Kidney tubule cell (primary cell): ENCODE data around the gene MTIF2.
"Not testable (repeated sequence)": the region's sequence is repeated elsewhere in the genome, so short reads cannot be mapped to it uniquely, and the experiment has no call there.

Source experiments
- DNase-seq: peaks from one replicate; pipeline ENCODE4 v3.0.0-alpha.2; 2018; ENCODE audit warnings: low spot score

MTIF2 gene

DNA sequence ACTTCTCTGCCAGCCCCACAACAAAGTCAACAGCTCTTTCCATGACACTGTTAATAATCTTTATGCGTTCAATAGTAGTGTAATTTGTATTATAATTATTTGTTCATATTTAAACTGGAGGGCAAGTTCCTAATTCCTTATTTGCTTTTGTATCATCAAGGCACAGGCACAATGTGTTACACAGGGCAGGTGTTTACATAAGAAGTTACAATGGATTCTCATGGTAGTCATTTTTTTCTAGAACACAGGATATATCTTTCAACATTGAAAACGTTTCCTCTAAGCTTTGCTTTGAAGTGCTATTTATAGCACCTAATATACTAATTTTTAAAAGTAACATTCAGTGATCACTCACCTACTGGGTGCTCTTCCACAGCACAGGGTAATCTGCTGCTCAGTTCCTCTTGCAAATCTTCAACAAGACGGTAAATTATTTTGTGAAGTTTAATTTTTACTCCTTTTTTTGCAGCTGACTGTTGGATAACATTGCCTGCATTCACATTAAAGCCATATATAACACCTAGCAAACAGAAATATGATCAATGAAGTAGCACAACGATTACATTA lies 29.3 kb downstream of the MTIF2 start:
- no peak for DNase-seq

GRCh38 chr2:55236992-55237543 lies 32.0 kb downstream of the MTIF2 start:
- DNase-seq, result peak; percentile 8

DNA sequence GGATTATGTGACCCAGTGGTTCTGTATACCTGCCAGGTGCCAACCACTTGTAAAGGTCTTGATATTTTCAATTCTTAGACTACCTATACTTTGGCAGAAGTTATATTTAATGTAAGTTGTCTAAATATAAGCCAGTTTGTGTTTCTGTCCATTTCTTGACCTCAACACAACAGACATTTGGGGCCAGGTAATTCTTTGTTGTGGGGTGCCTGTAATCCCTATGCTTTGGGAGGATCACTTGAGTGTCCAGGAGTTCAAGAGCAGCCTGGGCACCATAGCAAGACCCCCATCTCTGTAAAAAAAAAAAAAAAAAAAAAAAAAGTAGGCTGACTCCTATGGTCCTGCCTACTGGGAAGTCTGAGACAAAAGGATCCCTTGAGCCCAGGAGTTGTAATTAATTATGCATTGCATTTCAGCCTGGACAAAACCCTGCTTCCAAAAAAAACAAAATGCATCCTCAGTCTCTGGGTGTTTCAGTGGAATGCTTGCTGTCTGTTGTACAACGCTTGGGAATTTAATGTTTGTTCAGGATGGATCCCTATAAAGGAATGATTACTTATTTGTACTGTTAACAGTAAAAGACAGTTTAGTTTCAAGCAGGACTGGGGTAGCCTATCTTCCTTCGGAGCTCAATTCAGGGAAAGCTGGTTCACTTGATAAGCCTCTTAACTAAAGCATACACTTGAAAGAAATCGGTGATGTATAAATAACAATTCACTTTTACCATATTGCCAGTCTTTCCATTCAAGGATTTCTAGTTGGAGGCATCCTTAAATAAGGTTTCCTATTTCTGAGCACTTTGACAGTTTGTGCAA lies 33.1 kb downstream of the MTIF2 start:
- no peak for DNase-seq

- no peak for DNase-seq
Observed at GRCh38 chr2:55233658-55233940, 35.4 kb downstream of the MTIF2 start.

DNA sequence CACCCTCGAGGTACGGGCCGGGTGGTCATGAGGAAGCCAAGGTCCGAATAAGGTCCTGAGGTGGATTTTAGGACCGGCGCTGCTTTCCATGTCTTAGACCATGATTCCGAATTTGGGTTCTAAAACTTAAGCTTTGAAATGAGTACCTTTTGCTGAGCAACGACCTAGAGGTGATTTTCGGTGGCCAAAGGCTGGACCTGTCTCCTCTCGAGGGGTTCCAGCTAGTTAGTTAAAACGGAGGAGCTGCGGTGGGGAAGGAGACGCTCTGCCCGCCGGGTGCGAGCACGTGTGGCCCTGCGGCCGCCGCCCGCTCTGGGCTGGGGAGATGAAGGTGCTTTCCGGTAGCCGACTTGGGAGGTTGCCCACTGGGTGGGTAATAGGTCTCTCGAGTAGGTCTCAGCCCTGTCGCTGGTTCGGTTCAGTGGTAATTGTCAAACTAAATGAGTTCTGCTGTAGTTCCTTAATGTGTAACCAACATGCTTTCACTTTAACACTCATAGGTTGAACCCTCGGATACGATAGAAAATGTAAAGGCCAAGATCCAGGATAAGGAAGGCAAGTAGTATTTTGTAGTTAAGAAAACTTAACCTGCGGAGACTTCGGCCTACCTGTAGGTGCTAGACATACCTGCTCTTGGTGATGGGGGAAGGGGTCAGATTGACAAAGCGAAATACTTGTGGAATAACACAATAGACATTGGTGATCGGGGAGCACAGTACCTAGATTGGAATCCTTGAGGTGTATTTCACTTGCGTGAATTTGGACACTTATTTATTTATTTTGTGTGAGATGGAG lies 36.0 kb downstream of the MTIF2 start:
- DNase-seq, result peak; percentile 46

- DNase-seq, result peak; percentile 99
Observed at GRCh38 chr2:55232084-55232862, 36.8 kb downstream of the MTIF2 start, which contains the start of the genes CLHC1 and RPS27A. CLHC1 (minus strand) TSS chr2:55232293; CDS start chr2:55222411, 9,882 bp downstream. RPS27A (plus strand) TSS chr2:55232688; CDS start chr2:55232825, 137 bp downstream.

DNA sequence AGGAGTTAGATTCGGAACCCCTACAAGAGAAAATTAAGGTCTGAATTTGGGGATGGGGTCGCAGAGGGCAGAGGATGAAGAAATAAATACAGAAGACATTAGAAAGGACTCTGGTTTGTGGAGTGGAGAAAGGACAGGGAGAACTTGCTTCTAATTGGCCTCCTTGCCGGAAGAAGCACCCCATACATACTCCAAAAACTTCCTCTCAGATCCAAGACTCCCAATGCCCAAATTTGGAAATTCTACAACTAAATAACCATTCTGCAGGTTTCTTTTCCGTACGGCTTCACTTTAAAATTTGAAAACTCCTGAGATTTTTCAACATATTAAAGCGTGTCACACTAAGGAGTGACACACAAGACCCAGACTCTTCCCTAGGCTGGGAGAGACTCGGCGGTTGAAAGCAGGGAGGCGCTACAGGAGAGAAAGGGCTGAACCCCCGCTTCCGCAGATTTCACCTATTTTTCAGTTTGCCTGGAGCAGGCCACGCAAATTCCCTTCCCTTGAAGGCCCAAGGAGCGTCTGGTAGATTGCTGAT lies 37.4 kb downstream of the MTIF2 start:
- DNase-seq, result no peak

GRCh38 chr2:55230551-55230950 lies 38.5 kb downstream of the MTIF2 start:
- DNase-seq, result no peak

DNA sequence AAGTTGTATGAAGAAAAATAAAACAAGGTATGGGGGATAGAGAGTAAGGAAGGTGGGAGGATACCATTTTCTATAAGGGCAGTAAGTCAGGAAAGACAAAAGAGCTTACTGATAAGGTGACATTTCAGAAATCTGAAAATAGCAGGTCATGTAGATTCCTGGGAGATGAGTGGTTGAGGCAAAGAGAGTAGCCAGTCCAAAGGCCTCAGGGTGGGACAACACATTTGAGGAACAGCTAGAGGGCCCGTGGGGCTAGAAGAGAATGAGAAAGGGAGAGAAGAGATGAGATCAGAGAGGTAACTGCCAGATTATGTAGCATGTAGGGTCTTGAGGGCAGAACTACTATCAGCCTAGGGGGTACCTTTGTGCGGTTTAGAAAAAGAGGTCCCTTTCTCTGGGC lies 39.8 kb downstream of the MTIF2 start:
- DNase-seq, result no peak

DNA sequence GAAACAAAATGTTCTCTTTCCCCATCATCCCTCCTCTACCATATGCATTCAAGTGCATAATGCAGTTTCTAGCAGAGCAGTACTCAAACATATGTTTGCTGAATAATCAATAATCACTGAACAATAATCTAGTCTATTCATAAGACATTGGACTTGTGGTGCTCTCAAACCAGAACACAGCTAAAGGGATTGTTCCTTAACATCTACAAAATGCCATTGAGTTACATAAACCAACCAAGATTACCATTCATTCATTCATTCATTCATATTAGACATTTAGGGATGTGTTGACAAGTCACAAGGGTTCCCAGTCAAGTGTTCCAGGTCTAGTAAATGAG lies 40.8 kb downstream of the MTIF2 start:
- DNase-seq, result no peak

GRCh38 chr2:55227437-55228225 lies 41.4 kb downstream of the MTIF2 start:
- DNase-seq, result not testable (repeated sequence)

DNA sequence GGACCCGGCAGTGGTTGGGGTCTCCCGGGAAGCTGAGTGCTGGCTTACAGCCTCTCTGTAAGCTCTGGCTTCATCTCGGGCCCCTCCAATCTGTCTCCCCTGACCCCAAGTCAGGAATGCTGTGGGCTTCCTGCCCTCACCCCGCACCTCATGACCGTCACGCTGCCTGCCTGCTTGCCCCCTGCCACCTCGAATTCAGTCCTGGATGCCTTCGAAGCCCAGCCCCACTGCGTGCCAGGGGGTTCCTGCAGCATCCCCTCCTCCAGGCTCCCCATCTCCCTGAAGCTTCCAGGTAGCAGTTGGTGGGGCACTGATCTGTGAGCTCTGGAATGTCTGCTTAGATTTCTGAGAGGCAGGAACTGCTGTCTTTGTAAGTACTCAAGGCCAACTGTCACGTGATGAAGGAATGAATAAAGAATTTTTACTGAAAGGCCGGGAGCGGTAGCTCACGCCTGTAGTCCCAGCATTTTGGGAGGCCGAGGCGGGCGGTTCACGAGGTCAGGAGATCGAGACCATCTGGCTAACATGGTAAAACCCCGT lies 43.5 kb downstream of the MTIF2 start:
- no peak for DNase-seq

DNA sequence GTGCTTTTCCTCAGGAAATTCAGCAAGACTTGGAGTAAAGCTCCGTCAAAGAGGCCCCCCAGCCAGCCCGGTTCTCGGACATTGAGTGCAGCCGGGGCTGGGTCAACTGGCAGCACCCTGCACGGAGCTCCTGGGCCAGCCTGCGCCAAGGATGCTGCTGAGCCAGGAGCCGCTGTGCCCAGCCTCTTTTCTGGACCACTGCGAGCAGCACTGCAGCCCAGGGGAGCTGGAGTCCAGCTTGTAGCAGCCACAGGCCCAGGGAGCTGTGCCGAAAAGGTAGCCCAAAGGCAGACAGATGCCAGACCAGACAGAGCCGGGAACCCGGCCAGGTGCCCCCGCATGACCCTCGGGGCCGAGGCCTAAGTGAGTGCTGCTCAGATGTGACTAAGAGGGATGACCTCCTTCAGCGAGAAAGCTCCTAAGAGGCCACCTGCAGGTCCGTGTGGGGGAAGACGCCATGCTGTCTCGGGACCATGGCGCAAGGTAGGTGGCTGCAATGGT lies 44.2 kb downstream of the MTIF2 start:
- DNase-seq, result no peak

DNA sequence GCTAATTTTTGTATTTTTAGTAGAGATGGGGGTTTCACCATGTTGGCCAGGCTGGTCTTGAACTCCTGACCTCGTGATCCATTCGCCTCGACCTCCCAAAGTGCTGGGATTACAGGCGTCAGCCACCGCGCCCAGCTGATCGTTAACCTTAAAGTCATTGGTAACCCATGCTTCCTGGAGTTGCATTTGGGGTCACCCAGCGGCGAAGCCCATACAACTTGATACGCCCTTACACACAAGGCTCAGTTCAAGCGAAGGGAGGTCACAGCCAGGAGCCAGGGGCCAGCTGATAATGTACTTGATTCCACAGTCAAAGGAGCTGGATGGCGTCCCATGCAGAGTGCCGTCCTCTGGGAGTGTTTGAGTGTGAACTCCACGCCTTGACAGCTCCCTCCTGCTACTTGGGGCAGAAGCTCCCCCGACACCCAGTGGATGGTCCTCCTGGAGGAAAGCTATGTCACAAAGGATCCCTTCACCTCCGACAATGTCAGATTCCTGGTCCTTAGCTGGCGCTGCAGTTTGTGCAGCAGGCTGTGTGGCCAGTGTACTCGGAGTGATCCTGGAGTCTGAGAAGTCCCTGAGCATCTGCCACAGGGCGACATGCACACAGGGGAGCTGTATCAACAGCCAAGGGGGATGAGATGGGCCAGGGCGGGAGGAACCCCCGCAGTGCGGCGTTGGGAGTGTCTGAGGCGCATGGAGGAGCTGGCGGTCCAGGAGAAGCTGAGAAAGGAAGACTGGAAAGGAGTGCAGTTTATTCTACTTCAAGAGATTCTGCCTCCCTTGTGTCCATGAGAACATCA lies 44.9 kb downstream of the MTIF2 start:
- DNase-seq, result no peak

GRCh38 chr2:55213822-55214221 lies 55.2 kb downstream of the MTIF2 start:
- DNase-seq, result no peak

GRCh38 chr2:55204950-55205349 lies 64.1 kb downstream of the MTIF2 start:
- no peak for DNase-seq

DNA sequence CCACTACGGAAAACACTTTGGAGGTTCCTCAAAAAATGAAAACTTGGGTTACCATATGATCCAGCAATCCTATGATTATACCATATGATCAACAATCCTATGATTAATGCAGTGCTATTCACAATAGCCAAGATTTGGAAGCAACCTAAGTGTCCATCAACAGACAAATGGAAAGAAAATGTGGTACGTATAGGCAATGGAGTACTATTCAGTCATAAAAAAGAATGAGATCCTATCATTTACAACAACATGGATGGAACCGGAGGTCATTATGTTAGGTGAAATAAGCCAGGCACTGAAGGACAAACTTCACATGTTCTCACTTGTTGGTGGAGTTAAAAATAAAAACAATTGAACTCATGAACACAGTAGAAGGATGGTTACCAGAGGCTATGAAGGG lies 64.5 kb downstream of the MTIF2 start:
- DNase-seq, result no peak

DNA sequence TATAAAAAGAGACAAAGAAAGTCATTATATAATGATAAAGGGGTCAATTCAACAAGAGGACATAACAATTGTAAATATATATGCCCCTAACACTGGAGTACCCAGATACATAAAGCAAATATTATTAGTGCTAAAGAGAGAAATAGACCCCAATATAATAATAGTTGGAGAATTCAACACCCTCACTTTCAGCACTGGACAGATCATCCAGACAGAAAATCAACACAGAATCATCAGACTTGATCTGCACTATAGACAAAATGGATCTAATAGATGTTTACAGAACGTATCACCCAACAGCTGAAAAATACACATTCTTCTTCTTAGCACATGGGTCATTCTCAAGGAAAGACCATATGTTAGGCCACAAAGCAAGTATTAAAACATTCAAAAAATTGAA lies 68.6 kb downstream of the MTIF2 start:
- DNase-seq, result no peak

GRCh38 chr2:55196526-55196925 lies 72.5 kb downstream of the MTIF2 start:
- no peak for DNase-seq

GRCh38 chr2:55191888-55192287 lies 77.1 kb downstream of the MTIF2 start:
- DNase-seq, result not testable (repeated sequence)
